ENCODE measurements around the gene BABAM2. TPM values are rescaled to one million over a fixed set of nuclear protein-coding genes. Genes with fewer than 3 reads are reported as not detected.

BABAM2 gene
- total and polyA plus RNA-seq, 2 of the 4 experiments (the other 2 are of a cell fraction): 20.9 to 23.1 TPM

DNA sequence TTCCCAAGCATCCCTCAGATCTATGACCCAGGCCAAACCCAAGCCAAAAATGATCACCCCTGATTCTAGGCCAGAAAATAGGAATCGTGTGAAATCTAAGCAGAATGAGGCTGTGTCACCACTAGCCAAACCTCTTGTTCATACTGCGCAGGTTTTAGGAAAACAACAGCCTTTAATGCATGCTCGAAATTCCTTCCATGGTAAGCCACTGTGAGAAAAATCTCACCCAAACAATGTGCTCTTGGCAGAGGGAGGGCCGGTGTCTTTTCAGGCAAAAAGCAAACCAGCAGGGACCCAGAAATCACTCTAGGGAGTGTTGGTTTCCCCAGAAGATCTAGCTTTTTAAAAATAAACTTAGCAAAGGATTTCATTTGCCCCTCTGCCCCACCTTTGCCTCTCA is 430.9 kb downstream of the BABAM2 start:
- no peak overlapping the region for H4K8ac ChIP-seq (ENCODE audit: low read depth in 2 of 2, low read length in 2 of 2)
- CTCF ChIA-PET: no interaction called here

More for the DNA sequence above, 430.9 kb downstream of the BABAM2 start:
- H3K18ac ChIP-seq (ENCODE audit: low read depth, low read length): no peak overlapping the region
- in situ Hi-C loops (cut with MboI; ENCODE audit: low sequenced_read_pairs) (no loop called here), intact Hi-C loops (cut with micrococcal nuclease) (no loop called here), dilution Hi-C loops (cut with HindIII; ENCODE audit: low sequenced_read_pairs, unreplicated experiment) (no loop called here)
- H2AK5ac ChIP-seq (ENCODE audit: low read depth, low read length): peak overlapping the region; percentile 5; the same call in 1 of the 2 replicates
- no peak overlapping the region for H3K56ac ChIP-seq (ENCODE audit: extremely low read depth, insufficient read depth, low read length)
- H2AFZ ChIP-seq (replicated peaks; ENCODE audit: low read length, poor library complexity): no peak overlapping the region
- no peak overlapping the region for H3K4me3 ChIP-seq (ENCODE audit: insufficient read depth, low read depth, low read length)
- no peak overlapping the region for H2AK9ac ChIP-seq (replicated peaks; ENCODE audit: low read depth, low read length, poor library complexity)
- H3K4me2 ChIP-seq (ENCODE audit: low read depth, low read length): no peak overlapping the region
- H2BK15ac ChIP-seq (ENCODE audit: low read depth, low read length): no peak overlapping the region
- no peak for ATAC-seq (ENCODE audit: low read depth)
- peaks cover 7% of the 10 kb centered on the region for H3K9me1 ChIP-seq (ENCODE audit: insufficient read depth, low read length)
- H3K14ac ChIP-seq (replicated peaks; ENCODE audit: low read depth, low read length): 0 out of 2 replicates have a peak overlapping the region, but pooled peaks have one; percentile 0
- H2BK5ac ChIP-seq (ENCODE audit: low read depth, low read length, poor library complexity, severe bottlenecking): no peak overlapping the region
- H4K91ac ChIP-seq (ENCODE audit: insufficient read depth, low read depth, low read length): 0 out of 2 replicates have a peak overlapping the region, but pooled peaks have one; percentile 2
- H2BK120ac ChIP-seq (ENCODE audit: low read depth, low read length): peak overlapping the region; percentile 4; the same call in 1 of the 2 replicates
- no peak overlapping the region for H4K5ac ChIP-seq (ENCODE audit: low read depth, low read length)
- TF ChIP-seq, protein P1, sequence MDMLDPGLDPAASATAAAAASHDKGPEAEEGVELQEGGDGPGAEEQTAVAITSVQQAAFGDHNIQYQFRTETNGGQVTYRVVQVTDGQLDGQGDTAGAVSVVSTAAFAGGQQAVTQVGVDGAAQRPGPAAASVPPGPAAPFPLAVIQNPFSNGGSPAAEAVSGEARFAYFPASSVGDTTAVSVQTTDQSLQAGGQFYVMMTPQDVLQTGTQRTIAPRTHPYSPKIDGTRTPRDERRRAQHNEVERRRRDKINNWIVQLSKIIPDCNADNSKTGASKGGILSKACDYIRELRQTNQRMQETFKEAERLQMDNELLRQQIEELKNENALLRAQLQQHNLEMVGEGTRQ (IDR thresholded peaks at IDR 0.05; ENCODE audit: low read depth, low read length): no peak
- TF ChIP-seq RCOR1 (IDR thresholded peaks at IDR 0.05; ENCODE audit: insufficient replicate concordance, low read length): no peak
- no peak for TF ChIP-seq RAD21 (IDR thresholded peaks at IDR 0.05; ENCODE audit: low read length)
- TF ChIP-seq CHD1 (IDR thresholded peaks at IDR 0.05; ENCODE audit: low read depth, low read length): no peak
- TF ChIP-seq NFE2L2 (IDR thresholded peaks at IDR 0.05; ENCODE audit: low read depth, low read length): no peak
- TF ChIP-seq FOS (IDR thresholded peaks at IDR 0.05; ENCODE audit: low read depth, low read length): no peak
- TF ChIP-seq MAZ (IDR thresholded peaks at IDR 0.05; ENCODE audit: borderline replicate concordance, low read depth, low read length): no peak
- no peak for TF ChIP-seq MAFK (IDR thresholded peaks at IDR 0.05; ENCODE audit: low read depth, low read length)
- no peak for TF ChIP-seq SMC3 (IDR thresholded peaks at IDR 0.05; ENCODE audit: low read depth, low read length)
- TF ChIP-seq, protein P2, sequence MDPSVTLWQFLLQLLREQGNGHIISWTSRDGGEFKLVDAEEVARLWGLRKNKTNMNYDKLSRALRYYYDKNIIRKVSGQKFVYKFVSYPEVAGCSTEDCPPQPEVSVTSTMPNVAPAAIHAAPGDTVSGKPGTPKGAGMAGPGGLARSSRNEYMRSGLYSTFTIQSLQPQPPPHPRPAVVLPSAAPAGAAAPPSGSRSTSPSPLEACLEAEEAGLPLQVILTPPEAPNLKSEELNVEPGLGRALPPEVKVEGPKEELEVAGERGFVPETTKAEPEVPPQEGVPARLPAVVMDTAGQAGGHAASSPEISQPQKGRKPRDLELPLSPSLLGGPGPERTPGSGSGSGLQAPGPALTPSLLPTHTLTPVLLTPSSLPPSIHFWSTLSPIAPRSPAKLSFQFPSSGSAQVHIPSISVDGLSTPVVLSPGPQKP (IDR thresholded peaks at IDR 0.05; ENCODE audit: borderline replicate concordance, low read depth, low read length): no peak
- TF ChIP-seq BHLHE40 (IDR thresholded peaks at IDR 0.05; ENCODE audit: low read depth, low read length): no peak
- no peak for TF ChIP-seq POLR2A (IDR thresholded peaks at IDR 0.05; ENCODE audit: low read depth, low read length)
- TF ChIP-seq CEBPB (IDR thresholded peaks at IDR 0.05; ENCODE audit: low read depth, low read length): no peak
- no peak for TF ChIP-seq RFX5 (IDR thresholded peaks at IDR 0.05; ENCODE audit: low read depth, low read length)
- no peak for TF ChIP-seq MXI1 (IDR thresholded peaks at IDR 0.05; ENCODE audit: borderline replicate concordance, low read depth, low read length)
- TF ChIP-seq, protein P3, sequence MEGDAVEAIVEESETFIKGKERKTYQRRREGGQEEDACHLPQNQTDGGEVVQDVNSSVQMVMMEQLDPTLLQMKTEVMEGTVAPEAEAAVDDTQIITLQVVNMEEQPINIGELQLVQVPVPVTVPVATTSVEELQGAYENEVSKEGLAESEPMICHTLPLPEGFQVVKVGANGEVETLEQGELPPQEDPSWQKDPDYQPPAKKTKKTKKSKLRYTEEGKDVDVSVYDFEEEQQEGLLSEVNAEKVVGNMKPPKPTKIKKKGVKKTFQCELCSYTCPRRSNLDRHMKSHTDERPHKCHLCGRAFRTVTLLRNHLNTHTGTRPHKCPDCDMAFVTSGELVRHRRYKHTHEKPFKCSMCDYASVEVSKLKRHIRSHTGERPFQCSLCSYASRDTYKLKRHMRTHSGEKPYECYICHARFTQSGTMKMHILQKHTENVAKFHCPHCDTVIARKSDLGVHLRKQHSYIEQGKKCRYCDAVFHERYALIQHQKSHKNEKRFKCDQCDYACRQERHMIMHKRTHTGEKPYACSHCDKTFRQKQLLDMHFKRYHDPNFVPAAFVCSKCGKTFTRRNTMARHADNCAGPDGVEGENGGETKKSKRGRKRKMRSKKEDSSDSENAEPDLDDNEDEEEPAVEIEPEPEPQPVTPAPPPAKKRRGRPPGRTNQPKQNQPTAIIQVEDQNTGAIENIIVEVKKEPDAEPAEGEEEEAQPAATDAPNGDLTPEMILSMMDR (conservative IDR thresholded peaks at IDR 0.05; ENCODE audit: low read depth, low read length): no peak
- H4K20me1 ChIP-seq (ENCODE audit: insufficient read depth, low read length): no peaks in the 10 kb centered on the region
- no peaks in the 10 kb centered on the region for H3K9me3 ChIP-seq (ENCODE audit: control insufficient read depth, insufficient read depth, low read length)
- H3K79me1 ChIP-seq (ENCODE audit: low read depth in 1 of 2, low read length in 2 of 2): no peaks in the 10 kb centered on the region
- peak; percentile 59 for DNase-seq
- no peak overlapping the region; the same call in 1 of the 2 replicates for H3K4ac ChIP-seq (ENCODE audit: low read depth, low read length)
- WGBS, 2 experiments (ENCODE audit: extremely low coverage in 2 of 2, insufficient read length in 1 of 2): 60% methylated on average over 1 of the region's 4 CpGs; no CpG with 5 or more reads in 1 of the 2 experiments
- H3K23ac ChIP-seq (ENCODE audit: low read depth, low read length): no peak overlapping the region
- POLR2A ChIA-PET (ENCODE audit: unreplicated experiment): no interaction called here
- H3K4me1 ChIP-seq (ENCODE audit: control insufficient read depth, insufficient read depth, low read length): peaks cover 16% of the 10 kb centered on the region
- no peaks in the 10 kb centered on the region for H3K36me3 ChIP-seq (ENCODE audit: control insufficient read depth, insufficient read depth, low read length)
- H2BK20ac ChIP-seq (ENCODE audit: low read depth, low read length): no peak overlapping the region
- H3K9ac ChIP-seq (ENCODE audit: low read depth, low read length): no peak overlapping the region
- no TSS peak for BruUV-seq (replicated peaks)
- H3K27me3 ChIP-seq (ENCODE audit: control insufficient read depth, insufficient read depth, low read length): no peaks in the 10 kb centered on the region
- H3K27ac ChIP-seq (ENCODE audit: insufficient read depth, low read length): no peak overlapping the region
